Sigmoid colon (tissue), 7 donors: ENCODE measurements around the gene STX17. TPM values are rescaled to one million over a fixed set of nuclear protein-coding genes. Genes with fewer than 3 reads are reported as not detected.

Experiments
- DNase-seq: peaks from one replicate; pipeline ENCODE4 v3.0.0-alpha.2; 2019
- H3K27ac ChIP-seq, 4 donors: fragments of 200-600 bp; sonication (generic); one replicate each; pipeline ENCODE4 v1.5.1; 2016 to 2019; ENCODE audit warnings: mild to moderate bottlenecking in 1 of 4
- H3K27me3 ChIP-seq, 3 donors: fragments of 200-600 bp; sonication (generic); one replicate each; pipeline ENCODE4 v1.5.1; 2019; ENCODE audit warnings: mild to moderate bottlenecking in 1 of 3
- H3K36me3 ChIP-seq, 4 donors: fragments of 200-600 bp; sonication (generic); one replicate each; pipeline ENCODE4 v1.5.1; 2016 to 2019
- H3K4me1 ChIP-seq, 4 donors: fragments of 200-600 bp; sonication (generic); one replicate each; pipeline ENCODE4 v1.5.1; 2017 to 2019
- H3K4me3 ChIP-seq, 4 donors: fragments of 200-600 bp; sonication (generic); one replicate each; pipeline ENCODE4 v1.5.1; 2017 to 2019; ENCODE audit warnings: mild to moderate bottlenecking in 2 of 4, moderate library complexity in 1 of 4
- H3K9me3 ChIP-seq, 4 donors: fragments of 200-600 bp in 3 of 4; sonication (generic) in 3 of 4; one replicate each; pipeline versions ENCODE4 v1.5.1 to v1.6.1; 2013 to 2019
- CTCF ChIP-seq, 4 experiments: fragments of 450-650 bp in 3 of 4; fragments of 200-600 bp in 1 of 4; IDR thresholded peaks; one replicate each; pipeline ENCODE4 v1.5.1; 2016 to 2019; ENCODE audit warnings: antibody characterized with exemption in 4 of 4, mild to moderate bottlenecking in 3 of 4, moderate library complexity in 2 of 4
- EP300 ChIP-seq, 4 donors: sonication (generic); formaldehyde crosslinking; IDR thresholded peaks; one replicate each; pipeline ENCODE4 v1.6.1; 2017; ENCODE audit warnings: antibody characterized with exemption in 4 of 4
- POLR2A ChIP-seq, 2 donors: fragments of 450-650 bp; IDR thresholded peaks; one replicate each; pipeline ENCODE4 v1.6.1; 2016; ENCODE audit warnings: antibody characterized with exemption in 2 of 2, mild to moderate bottlenecking in 2 of 2, moderate library complexity in 2 of 2
- POLR2AphosphoS5 ChIP-seq, 4 donors: sonication (generic); formaldehyde crosslinking; IDR thresholded peaks; one replicate each; pipeline ENCODE4 v1.6.1; 2017; ENCODE audit warnings: antibody characterized with exemption in 4 of 4
- WGBS, 2 donors: extraction: QIAGEN DNeasy Blood & Tissue Kit; methylation state at CpG; one replicate each; pipeline ENCODE4 v1.1.7; 2013; 5-methylcytosine and 5-hydroxymethylcytosine counted together
- intact Hi-C: fragments of 100-400 bp; cut with DNase I; formaldehyde crosslinking; loops from one replicate; pipeline ENCODE4 v1.15.1; 2023
- polyA plus RNA-seq, 3 donors: library from polyadenylated mRNA; stranded (reverse); fragments of 200-250 nt; gene quantifications; one replicate each; pipeline ENCODE4 v1.2.3, GENCODE V29; 2013
- total RNA-seq, 4 donors: library from RNA; depleted of rRNA; stranded (reverse); fragments of >200 nt; gene quantifications; one replicate each; pipeline ENCODE4 v1.1.0, GENCODE V29; 2016
- donor health status: healthy with polysubstance abuse.
- donor health status: Bipolar disorder and iron deficiency.
- donor health status: healthy.

Gene STX17
- total and polyA plus RNA-seq, 7 donors, result 10.8 to 63.7 (median 33.4) TPM

GRCh38 chr9:99894826-99895225 lies 11.6 kb upstream of the STX17 start:
- intact Hi-C loops, result no loop called here
- no peak for TF ChIP-seq EP300 (IDR thresholded peaks at IDR 0.05)
- TF ChIP-seq POLR2AphosphoS5 (IDR thresholded peaks at IDR 0.05), result no peak
- TF ChIP-seq POLR2A (IDR thresholded peaks at IDR 0.05), result no peak
- no peak for TF ChIP-seq CTCF (IDR thresholded peaks at IDR 0.05)
- WGBS, 2 donors, result 77 to 87% methylated on average over 2 of the region's 2 CpGs
- Histone ChIP-seq H3K27me3 (no peaks in the 10 kb centered on the region), H3K9me3 (no peaks in the 10 kb centered on the region), H3K36me3 (no peaks in the 10 kb centered on the region), H3K27ac (no peak overlapping the region), H3K4me3 (no peak overlapping the region), H3K4me1 (no peaks in the 10 kb centered on the region)
- DNase-seq, result no peak

GRCh38 chr9:99895510-99895909 lies 10.9 kb upstream of the STX17 start:
- TF ChIP-seq CTCF (IDR thresholded peaks at IDR 0.05) (no peak), EP300 (IDR thresholded peaks at IDR 0.05) (no peak), POLR2A (IDR thresholded peaks at IDR 0.05) (no peak), POLR2AphosphoS5 (IDR thresholded peaks at IDR 0.05) (no peak)
- Histone ChIP-seq H3K4me3 (no peak overlapping the region), H3K27ac (no peak overlapping the region), H3K4me1 (no peaks in the 10 kb centered on the region), H3K9me3 (no peaks in the 10 kb centered on the region), H3K36me3 (no peaks in the 10 kb centered on the region), H3K27me3 (no peaks in the 10 kb centered on the region)
- WGBS, 2 donors, result 95 to 97% methylated on average over 6 of the region's 6 CpGs
- intact Hi-C loops, result no loop called here
- DNase-seq, result no peak

GRCh38 chr9:99896119-99896518 lies 10.3 kb upstream of the STX17 start:
- H3K9me3 ChIP-seq, result no peaks in the 10 kb centered on the region
- no peak overlapping the region for H3K4me3 ChIP-seq
- H3K27me3 ChIP-seq, result no peaks in the 10 kb centered on the region
- H3K27ac ChIP-seq, result no peak overlapping the region
- intact Hi-C loops, result no loop called here
- H3K36me3 ChIP-seq, result no peaks in the 10 kb centered on the region
- no peak for DNase-seq
- TF ChIP-seq POLR2A (IDR thresholded peaks at IDR 0.05) (no peak), CTCF (IDR thresholded peaks at IDR 0.05) (no peak), POLR2AphosphoS5 (IDR thresholded peaks at IDR 0.05) (no peak)
- no peaks in the 10 kb centered on the region for H3K4me1 ChIP-seq
- 96% methylated on average over 2 of the region's 2 CpGs for WGBS, 2 donors

GRCh38 chr9:99903393-99903792 lies 3.1 kb upstream of the STX17 start:
- no peak for DNase-seq
- intact Hi-C loops, result loop anchor here (10.0 kb wide), 1 partner anchor 639 kb away; no protein-coding TSS in a partner anchor
- Histone ChIP-seq H3K4me1 (peaks cover 0 to 19% (median 11%) of the 10 kb centered on the region in 4 donors), H3K9me3 (no peaks in the 10 kb centered on the region), H3K4me3 (no peak overlapping the region), H3K36me3 (no peaks in the 10 kb centered on the region), H3K27me3 (no peaks in the 10 kb centered on the region), H3K27ac (no peak overlapping the region)
- TF ChIP-seq CTCF (IDR thresholded peaks at IDR 0.05), result no peak
- no peak for TF ChIP-seq EP300 (IDR thresholded peaks at IDR 0.05)
- TF ChIP-seq POLR2AphosphoS5 (IDR thresholded peaks at IDR 0.05), result no peak
- 89 to 99% methylated on average over 1 of the region's 1 CpG for WGBS, 2 donors

GRCh38 chr9:99905833-99906402 lies 536 bp upstream of the STX17 start:
- no peaks in the 10 kb centered on the region for H3K9me3 ChIP-seq
- intact Hi-C loops, result loop anchor here (2.0 to 10.0 kb wide), 3 partner anchors 83 to 684 kb away; partner anchors contain the start of genes ALG2 and SEC61B
- 12 to 22% methylated on average over 9 of the region's 9 CpGs for WGBS, 2 donors
- TF ChIP-seq POLR2A (IDR thresholded peaks at IDR 0.05) (no peak), POLR2AphosphoS5 (IDR thresholded peaks at IDR 0.05) (no peak), EP300 (IDR thresholded peaks at IDR 0.05) (no peak), CTCF (IDR thresholded peaks at IDR 0.05) (no peak)
- H3K27me3 ChIP-seq, result no peaks in the 10 kb centered on the region
- peaks cover 0 to 25% (median 14%) of the 10 kb centered on the region in 4 donors for H3K4me1 ChIP-seq
- H3K36me3 ChIP-seq, result no peaks in the 10 kb centered on the region
- H3K4me3 ChIP-seq, result peak overlapping the region; percentile 79 to 94 (median 81)
- H3K27ac ChIP-seq, result peak overlapping the region; percentile 95 to 99 (median 96)
- DNase-seq, result no peak
